Hematopoietic multipotent progenitor cell treated with erythropoietin and hydrocortisone succinate and interleukin-3 and kit ligand, for 6 days (in vitro differentiated cells): ENCODE data around the gene DNASE1.
"Not testable (repeated sequence)": the region's sequence is repeated elsewhere in the genome, so short reads cannot be mapped to it uniquely, and the experiment has no call there.

Source experiments
- DNase-seq: peaks from one replicate; pipeline ENCODE4 v3.0.0-alpha.2; 2015

The DNASE1 gene, protein sequence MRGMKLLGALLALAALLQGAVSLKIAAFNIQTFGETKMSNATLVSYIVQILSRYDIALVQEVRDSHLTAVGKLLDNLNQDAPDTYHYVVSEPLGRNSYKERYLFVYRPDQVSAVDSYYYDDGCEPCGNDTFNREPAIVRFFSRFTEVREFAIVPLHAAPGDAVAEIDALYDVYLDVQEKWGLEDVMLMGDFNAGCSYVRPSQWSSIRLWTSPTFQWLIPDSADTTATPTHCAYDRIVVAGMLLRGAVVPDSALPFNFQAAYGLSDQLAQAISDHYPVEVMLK

DNA sequence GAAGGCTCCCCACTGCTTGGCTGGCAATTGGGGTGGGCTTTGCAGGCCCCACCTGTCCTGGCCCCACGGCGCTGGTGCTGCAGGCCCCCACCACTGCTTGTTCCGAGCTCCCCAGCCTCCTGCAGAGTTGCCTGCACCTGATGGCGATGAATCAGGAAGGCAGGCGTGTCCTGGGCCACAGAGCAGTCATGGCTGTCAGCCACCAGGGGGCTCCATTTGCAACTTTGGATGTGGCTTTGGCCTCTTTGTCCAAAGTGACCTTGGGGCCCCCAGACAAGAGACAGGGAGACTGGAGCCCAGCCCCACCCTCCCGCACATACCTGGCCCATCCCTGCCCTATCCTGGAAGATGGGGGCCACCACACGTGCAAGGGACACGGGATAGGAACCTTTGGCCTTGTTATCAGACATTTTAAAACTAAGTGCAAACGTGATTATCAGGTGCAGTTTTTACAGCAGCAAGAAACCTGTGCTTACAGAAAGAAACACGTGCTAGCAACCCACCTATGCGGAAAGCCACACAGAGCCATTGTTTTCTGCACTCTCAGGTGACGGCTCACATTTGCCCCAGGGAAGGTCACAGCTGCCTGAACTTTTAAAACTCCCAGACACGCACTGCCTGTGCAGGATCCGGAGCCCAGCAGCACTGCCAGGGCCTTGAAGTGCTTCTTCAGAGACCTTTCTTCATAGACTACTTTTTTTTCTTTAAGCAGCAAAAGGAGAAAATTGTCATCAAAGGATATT is at the start of gene DNASE1:
Gene DNASE1, plus strand, starts transcription at position 443 of the 743 bp plus-strand sequence. CDS start 683 bp downstream, outside the sequence.
- DNase-seq: peak; percentile 83

DNA sequence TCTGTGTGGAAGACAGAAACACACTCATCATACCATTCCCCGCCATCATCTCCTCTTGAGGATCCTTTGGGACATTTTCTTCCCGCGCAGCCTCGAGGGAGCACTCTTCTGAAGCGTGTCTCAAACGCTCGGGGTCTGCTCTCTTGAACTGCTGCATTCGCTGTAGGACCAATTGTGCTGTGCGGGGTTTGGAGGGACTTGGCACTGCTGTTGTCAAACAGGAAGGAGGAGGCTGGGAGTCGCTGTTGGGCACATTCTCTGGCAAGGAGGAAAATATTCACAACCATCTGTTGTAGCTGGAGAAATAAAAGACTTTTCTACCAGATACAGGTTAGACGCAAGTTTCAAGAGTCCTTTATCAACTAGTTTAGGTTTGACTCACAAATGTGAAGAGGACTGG is 48.0 kb upstream of the DNASE1 start:
- no peak for DNase-seq

DNA sequence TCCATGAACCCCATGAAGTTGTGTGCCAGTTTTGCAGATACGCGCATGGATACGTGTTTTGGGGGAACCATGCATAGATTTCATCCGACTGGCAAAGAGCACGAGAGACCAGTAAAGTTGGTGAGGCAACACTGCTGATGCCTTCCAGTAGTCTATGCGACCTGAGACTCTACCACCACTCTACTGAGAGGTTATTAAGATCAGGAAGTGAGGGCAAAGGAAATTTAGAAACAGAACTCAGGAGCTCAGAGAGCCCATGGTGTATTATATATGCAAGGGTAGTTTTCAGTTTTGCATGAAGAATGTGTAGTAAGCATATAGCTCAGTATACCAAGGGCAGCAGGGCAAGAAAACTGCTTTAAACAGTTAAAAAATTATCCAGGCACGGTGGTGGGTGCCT is 47.3 kb upstream of the DNASE1 start:
- no peak for DNase-seq

DNA sequence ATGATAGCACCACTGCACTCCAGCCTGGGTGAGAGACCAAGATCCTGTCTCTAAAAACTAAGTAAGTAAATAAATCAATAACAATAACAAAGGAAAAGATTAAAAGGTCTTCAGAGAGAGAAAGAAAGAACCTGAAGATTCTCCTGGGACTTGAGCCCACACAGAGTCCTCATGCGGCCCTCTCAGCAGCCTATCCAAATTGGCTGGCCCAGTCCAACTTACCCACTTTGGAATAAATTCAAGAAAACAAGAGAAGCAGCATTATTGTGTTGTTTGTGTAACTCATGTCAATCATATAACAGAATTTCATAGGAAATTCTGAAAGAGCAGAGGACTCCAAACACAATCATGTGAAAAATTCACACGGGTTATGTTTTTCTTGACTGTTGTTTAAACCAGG is 46.9 kb upstream of the DNASE1 start:
- no peak for DNase-seq

DNA sequence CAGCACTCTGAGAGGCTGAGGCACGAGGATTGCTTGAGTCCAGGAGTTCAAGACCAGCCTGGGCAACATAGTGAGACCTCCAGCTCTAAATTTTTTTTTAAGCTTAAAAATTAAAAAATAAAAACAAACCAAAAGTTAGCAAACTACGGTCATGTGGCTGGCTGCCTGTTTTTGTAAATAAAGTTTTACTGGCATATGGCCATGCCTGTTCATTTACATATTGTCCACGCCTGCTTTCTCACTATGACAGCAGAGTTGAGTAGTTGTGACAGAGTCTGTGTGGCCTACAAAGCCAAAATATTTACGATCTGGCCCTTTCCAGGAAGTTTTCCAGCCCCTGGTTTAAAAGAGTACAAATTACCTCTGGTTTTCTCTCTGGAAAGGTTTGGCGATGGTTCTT is 46.4 kb upstream of the DNASE1 start:
- no peak for DNase-seq

DNA sequence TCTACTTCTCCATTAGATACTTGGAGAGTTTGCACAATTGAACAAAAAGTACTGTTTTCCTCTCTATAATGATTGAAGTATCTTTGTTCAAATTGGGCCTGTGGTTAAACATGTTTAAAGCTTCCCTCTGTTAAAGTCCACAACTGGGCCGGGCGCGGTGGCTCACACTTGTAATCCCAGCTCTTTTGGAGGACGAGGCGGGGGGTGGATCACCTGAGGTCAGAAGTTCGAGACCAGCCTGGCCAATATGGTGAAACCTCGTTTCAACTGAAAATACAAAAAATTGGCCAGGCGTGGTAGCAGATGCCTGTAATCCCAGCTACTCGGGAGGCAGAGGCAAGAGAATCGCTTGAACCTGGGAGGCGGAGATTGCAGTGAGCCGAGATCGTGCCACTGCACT is 45.5 kb upstream of the DNASE1 start:
- DNase-seq: not testable (repeated sequence)

DNA sequence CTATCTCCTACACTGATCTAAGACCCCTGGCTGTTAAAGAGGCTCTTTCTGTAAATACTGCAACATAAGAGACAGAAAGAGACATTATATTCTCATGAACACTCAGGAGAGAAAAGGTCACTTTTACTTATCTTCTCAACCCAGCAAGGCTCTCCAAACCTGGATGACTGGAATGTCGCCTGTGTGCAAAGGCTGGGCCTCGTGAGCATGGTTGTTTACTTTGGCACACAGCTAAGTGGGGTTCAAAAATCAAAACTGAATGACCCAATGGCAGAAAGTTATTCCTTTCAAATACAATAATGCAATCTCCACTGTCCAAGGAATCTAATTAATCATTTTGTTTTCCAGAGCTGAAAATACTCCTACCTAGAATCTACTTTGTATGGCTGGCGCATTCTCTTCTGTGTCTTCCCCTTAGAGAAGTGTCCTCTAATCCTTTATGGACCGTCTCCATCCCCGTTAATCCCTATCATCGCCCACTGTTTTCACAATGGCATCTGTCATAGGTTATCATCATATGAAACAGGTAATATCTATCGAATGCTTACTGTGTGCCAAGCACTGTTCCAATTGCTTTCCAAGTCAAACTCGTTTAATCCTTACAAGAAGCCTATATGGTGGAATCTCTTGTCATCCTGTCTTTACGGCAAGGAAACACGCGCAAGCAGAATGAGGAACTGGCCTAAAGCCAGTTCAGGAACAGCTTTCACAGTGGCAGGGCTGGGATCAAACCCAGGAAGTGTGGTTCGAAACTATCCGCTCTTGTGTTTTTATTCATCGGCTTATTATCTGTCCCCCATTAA is 44.4 kb upstream of the DNASE1 start:
- peak; percentile 44 for DNase-seq

DNA sequence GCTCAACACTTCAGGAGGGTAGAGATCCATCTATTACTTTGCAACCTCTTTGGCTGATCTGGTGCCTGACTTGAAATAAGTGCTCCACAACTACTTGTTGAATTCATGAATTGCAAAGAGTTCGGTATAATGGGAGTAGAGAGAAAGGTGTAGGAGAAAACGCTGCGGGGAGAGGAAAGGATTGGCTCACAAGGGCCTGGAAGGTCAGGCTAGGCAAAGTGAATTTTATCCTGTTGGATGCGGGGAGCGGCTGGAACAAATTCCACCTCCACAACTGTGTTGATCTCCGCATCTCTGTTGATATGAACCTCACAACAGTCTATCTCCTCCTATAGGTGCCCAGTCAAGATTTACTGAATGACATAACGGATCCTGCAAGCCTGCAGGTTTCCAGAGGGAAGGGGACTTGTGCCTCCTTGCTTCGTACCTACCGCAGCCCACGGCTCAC is 43.8 kb upstream of the DNASE1 start:
- peak; percentile 36 for DNase-seq

DNA sequence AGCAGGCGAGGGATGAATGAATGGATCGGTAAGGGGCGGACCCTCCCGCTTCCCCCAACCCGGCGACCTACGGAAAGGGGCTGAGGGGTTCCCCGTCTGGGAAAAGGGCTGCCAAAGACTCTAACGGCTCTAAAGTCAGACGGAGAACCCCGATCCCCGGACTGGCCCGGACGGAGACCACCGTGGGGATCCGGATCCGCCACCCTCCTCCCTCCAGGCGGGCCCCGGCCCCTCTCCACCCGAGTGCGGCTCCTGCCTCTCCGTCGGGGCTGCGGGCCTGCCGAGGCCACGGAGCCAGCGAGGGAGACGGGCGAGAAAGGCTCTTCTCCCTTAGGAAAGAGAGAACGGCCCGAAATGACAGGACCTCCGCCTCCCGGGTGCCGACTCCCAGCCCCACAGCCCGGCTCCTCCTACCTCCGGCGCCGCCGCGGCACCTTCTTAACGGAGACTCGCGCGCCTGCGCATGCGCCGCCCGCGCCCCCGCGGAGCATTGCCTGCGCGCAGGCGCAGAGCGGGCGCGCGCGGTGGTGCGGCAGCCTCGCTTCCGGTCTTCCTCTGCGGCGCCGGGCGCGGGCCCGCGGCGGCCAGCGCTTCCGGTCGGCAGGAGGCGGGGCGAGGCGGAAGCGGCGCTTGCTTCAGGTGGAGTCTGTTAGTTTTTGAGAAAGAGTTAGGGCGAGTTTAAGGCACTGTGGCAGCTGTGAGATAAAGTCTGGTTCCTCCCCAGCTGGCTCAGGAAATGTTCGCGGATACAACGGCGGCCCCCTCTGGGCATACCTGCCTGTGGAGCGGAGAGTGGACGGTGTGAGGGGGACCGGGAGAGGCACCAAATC is 43.1 kb upstream of the DNASE1 start, which contains the start of gene SLX4:
Gene SLX4, minus strand, starts transcription at position 461 of the 830 bp plus-strand sequence. CDS start 2,642 bp downstream, outside the sequence.
- peak; percentile 95 for DNase-seq

DNA sequence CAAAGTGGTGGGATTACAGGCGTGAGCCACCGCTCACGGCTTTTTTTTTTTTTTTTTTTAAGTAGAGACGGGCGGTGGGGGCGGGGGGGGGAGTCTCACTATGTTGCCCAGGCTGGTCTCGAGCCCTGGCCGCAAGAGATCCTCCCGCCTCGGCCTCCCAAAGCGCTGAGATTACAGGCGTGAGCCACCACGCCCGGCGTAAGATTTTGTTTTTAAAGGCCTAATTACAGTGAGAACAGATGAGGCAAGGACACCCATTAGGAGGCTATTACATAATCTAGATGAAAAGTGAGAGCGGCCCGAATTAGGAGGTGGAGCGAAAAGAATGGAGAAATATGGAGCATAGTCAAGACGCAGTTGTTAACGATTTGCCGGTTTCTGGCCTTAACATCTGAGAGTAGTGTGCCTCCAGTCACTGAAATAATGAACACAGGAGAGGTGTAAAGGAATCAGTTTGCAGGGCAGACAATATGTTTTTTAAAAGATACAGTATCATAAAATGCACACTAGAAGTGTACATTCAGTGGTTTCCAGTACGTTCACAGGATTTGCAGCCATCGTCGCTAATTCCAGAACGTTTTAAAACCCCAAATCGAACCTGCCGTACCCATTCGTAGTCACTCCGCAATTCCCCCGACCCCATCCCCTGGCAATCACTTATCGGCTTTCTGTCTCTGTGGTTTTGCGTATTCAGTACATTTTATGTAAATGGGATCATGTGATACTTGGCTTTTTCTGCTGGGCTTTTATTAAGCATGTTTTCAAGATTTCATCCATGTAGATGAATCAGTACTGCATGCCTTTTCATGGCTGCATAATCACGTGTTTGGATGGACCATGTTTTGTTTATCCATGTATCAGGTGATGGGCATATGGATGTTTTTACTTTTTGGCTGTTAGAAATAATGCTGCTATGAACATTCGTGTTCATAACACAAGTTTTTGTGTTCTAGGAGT is 41.7 kb upstream of the DNASE1 start:
- no peak for DNase-seq

DNA sequence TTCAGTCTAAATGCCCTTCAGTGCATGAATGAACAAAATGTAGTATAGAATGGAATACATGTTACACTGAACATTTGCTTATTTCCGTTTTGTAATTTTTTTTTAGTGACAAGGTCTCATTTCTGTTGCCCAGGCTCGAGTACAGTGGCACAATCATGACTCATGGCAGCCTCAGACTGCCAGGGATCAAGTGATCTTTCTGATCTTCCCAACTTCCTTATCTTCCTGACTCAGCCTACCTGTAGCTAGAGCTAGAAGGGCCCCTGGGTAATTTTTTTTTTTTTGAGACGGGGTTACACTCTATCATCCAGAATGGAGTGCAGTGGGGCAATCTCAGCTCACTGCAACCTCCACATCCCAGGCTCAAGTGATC is 35.7 kb upstream of the DNASE1 start:
- DNase-seq: peak; percentile 28

DNA sequence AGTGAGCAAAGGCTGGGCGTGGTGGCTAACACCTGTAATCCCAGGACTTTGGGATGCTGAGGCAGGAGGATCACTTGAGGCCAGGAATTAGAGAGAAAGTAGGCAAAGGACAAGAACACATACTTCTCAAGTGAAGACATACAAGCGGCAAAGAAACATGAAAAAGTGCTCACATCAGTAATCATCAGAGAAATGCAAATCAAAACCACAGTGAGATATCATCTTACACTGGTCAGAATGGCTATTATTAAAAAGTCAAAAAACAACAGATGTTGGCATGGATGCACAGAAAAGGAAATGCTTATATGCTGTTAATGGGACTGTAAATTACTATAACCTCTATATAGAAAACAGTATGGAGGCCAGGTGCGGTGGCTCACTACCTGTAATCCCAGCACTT is 30.8 kb upstream of the DNASE1 start:
- DNase-seq: no peak

DNA sequence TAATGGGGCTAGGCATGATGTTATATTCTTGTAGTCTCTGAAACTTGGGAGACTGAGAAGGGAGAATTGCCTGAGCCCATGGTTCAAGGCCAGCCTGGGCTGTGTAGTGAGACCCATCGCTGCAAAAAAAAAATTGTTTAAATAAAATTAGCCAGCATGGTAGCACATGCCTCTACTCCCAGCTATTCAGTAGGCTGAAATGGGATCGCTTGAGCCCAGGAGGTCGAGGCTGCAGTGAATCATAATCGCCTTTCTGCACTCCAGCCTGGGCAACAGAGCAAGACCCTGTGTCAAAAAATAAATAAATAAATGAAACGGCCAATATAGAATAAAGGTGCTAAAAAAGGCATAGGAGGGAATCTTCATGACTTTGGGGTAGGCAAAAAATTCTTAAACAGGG is 29.2 kb upstream of the DNASE1 start:
- no peak for DNase-seq

DNA sequence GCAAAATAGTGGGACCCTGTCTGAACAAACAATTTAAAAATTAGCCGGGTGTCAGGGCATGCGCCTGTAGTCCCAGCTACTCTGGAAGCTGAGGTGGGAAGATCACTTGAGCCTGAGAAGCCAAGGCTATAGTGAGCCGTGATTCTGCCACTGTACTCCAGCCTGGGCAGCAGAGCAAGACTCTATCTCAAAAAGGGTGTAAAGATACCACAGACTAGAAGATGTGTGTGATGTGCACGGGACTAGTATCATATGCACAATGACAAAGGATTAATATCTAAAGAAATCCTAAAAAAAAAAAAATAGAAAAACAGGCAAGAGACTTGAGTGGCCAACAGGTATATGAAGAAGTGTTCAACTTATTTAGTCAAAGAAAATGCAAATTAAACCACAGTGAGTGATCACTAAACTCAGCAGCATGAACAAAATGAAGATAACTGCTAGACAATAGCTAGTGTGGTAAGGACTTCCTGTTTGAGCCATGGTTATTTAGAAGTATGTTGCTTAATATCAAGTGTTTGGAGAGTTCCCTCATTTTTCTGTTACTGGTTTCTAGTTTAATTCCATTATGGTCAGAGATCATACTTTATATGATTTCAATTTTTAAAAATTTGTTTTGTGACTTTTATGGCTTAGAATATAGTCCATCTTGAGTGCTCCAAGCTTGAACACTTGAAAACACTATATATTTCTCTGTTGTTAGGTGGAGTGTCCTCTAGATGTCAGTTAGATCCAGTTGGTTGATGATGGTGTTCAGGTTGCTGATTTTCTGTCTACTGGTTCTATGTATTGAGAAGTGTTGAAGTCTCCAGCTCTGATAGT is 28.4 kb upstream of the DNASE1 start:
- DNase-seq: peak; percentile 76

DNA sequence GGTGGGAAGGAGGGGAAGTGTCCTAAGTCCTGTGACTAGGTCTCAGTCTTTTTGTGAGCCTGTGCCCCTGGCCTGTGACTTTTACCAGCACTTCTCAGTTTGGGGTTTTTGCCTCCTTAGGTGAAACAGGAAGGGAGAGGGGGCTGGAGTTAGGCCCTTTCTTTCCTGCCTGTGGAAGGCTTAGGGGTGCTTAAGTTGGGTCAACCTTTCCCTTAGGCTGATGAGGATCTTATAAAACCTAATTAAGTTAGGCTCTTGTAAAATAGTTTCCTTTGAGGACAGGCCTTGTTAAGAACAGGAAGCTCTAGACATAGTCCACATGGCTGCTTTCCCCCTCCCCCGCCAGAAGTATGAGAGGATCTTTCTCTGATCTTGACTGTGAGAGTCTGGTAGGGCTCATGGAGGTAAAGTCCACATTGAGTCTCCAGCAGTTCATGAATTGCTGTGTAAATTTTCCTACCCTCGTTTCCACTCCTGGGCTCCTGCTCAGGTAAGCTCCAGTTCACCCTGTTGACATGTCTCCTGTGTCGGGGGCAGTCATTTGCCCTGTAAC is 17.0 kb upstream of the DNASE1 start:
- peak; percentile 67 for DNase-seq

DNA sequence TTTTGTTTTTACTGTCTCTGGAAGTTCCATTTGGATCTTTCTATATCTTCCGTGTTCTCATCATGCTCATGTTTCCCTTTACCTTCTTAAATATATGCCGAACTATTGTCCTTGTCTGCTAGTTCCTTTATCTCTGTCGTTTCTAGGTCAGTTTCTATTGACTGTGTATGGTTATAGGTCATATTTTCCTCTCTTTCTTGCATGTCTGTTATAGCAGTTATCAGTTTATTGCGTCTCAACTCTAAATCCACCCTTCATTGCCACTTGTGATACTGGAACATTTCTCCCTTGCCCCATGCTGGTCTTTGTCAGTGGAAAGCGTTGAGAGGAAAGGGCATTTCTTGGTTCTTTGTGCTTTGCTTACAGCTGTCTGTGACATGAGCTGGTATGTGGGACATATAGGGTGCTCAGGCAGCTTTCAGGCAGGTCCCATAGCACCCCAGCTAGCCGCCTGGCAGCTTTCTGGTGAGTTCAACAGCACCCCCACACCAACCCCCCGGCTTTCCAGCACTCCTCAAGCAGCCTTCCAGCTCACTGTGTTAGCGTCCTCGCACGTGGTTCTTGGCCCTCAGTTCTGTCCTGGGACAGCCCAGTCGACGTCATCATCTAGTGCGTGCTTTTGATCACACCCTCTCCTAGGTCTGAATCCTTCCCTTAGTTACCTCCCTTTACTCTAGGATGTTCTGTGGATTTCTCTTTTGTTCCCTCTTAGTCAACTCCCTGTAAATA is 15.4 kb upstream of the DNASE1 start:
- DNase-seq: no peak

DNA sequence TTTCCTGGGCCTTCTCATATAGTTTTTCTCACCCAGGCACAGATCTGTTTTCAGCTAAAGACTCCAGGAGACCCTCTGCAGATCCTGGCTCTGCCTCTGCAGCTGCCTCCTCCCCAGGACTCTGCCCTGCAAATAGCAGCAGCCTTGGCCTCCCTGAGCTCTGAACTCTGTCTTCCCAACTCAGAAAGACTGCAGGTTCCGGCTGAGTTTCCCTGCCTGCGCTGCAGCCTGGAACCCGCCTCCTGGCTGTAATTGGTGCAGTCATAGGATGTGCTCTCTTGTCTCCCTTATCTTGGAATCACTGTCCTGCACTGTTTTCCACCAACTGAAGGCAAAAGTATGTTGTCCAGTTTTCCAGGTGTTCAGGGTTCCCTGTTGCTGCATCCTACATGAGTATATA is 14.3 kb upstream of the DNASE1 start:
- DNase-seq: no peak

DNA sequence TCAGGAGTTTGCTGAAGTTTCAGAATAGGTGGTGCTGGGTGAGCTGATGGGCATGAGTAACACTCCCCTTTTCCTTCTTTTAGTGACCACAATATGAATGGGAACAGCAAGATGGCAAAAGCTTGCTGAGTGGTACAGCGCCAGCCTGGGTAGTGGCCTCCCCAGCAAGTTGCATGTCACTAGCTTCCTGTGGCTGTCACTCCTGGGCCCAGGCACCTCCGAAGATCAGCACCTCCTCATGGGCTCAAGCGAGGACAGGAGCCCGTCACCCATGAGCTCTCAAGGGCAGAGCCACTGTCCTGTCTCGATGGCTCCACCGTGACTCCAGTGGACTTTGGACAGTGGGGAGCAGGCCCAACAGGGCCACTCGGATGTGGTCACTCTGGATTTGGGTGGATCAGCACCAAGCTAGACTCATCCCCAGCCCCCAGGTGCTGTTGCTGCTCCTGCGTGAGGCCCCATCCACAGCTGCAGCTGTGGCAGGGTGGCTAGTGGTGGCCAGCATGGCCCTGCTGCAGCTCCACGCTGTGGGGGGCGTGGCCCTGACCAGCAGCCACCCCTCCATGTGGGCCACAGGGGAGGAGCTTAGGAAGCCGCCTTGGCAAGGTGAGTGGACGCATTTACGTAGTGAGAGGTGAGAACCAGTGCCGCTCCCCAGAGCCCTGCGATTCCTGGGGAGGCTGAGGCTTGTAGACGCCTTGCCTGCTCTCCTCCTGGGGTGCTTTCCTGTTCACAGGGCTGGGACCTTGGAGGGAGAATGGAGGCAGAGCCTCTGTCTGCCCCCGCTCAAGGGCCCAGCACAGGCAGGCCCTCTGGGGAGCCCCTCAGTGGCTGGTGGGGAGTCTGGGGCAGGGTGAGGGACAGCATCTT is 13.6 kb upstream of the DNASE1 start:
- DNase-seq: no peak
